ENCODE data around the gene HINT3.
"Not testable (repeated sequence)": the region's sequence is repeated elsewhere in the genome, so short reads cannot be mapped to it uniquely, and the experiment has no call there.

The HINT3 gene

DNA sequence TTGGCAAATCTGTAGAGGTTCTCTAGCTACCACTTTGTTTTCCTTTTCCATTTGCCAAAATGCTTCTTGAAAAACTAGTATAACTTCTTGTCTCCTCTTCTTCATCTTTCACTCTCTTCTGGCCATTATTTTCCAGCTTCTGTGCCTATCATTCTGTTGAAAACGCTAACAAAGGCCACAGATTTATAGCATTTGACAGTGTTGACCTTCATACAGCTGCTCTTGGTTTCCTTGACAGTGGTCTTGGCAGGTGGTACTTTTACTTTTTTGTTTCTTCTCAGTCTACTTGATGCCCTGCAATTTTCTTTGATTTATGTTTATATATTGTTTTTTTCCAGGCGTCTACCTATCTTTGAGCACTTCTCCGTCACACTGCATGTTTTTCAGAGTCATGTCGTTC, 53.5 kb downstream of the HINT3 start:
- DNase-seq: no peak

DNA sequence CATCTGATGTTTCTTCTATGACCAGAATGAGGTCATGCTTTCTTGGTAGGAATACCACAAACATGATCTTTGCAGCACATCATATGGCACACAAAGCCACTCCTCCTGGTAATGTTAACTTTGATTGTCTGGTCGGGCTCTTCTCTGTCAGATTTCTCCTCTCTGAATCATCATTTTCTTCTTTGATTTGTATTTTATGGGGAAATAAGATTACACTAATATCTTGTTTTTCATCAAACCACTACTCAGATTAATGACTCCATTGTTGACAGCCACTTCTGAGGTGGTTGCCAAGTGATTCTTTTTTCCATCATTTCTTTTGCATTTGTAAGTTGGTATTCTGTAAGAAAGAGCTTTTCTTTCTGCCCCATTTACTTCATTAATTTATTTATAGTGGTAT, 59.3 kb downstream of the HINT3 start:
- DNase-seq: no peak

DNA sequence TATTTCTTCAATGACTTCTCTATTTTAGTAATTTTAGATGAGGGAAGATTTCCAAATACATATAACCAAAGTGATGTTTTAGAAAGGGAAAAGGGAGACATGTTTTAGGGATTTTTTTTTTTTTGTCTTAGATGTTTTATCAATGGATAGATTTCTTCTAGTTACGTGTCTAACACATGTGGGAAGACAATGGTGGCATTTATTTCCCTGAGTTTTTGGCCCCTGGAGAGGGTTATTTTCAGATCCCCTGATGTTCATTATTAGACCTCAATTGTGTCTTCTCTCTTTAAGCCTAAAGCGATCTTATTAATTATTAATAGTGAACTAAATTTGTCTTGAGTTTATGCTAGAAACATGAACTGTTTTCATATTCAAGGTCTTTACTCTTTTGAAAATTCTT, 60.0 kb downstream of the HINT3 start:
- no peak for DNase-seq

DNA sequence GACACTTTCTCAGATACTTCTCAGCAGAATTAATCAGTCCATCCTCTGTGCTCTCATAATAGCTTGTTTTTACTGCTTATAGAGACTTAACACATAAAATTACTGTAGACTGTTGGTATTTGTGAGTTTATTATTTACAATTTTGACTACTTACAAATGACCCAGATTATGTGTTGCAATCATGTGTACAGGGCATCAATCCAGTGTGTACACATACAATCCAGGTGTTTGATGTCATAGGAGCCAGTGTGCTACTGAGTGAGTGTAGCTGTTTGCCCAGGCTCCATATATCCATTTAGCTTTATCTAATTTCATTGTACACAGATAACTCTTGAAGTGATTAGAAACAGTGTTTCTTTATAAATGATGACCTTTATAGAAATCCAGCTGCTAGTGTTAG, 61.1 kb downstream of the HINT3 start:
- DNase-seq: no peak

DNA sequence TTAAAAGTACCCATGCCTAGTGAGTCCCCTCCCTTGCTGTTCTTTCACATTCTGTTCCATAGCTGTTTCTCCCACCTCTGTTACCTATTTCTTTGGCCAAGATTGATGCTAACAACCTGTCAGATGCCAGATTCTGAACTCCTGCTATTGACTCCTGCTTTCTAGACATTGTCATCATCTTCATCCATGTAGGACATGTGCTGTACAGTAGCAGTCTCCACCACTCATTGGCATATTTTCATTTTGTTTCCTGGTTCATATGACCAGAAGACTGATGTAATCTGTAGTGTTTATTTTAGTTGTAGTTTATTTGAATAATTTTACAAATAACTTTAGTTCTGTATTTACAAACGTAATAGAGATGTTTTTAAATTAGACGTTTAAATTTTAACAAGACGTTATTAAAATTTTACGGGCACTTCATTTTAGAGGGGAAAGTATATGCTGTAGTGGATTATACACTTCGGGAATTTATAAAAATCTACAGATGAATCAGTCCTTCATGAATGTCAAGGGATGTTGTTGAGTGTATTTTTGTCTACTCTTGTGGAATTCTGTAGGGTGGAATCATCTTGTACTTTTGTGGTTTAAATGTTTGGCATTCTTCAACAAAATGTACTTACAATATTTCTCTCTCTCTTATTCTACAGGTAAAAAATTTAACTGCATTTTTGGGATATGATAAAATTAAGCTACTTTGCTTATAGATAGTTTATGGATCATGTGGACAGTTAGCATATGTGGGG, 63.9 kb downstream of the HINT3 start:
- no peak for DNase-seq

DNA sequence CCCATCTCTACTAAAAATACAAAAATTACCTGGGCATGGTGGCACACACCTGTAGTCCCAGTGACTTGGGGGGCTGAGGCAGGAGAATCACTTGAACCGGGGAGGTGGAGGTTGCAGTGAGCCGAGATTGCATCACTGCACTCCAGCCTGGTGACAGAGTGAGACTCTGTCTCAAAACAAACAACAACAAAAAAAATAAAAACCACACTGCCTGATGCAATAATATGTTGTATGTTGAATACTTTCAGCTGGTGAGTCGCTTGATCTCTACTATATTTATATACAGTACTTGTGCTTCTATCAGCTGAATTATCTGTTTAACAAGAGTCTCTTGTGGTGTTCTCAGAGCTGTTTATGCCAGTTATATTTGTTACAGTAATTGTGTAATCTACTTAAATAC, 66.9 kb downstream of the HINT3 start:
- not testable (repeated sequence) for DNase-seq

DNA sequence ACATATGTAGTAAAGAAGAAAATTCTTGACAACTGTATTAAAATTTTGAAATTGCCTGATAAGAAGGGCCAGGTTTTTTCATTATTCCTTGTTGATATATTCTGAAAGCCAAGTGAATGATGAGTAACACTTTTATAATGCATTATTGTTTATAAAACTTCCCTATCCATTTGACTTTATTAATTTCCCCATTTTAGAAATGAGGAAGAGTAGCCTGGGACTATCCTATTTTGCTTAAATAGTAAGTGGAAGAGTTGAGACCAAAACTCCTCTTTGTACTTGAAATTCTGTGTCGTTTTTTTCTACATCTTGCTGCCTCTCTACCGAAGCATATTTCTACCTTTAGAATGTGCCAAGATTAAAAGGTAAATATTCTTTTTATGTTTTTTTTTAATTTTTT, 69.4 kb downstream of the HINT3 start:
- no peak for DNase-seq

DNA sequence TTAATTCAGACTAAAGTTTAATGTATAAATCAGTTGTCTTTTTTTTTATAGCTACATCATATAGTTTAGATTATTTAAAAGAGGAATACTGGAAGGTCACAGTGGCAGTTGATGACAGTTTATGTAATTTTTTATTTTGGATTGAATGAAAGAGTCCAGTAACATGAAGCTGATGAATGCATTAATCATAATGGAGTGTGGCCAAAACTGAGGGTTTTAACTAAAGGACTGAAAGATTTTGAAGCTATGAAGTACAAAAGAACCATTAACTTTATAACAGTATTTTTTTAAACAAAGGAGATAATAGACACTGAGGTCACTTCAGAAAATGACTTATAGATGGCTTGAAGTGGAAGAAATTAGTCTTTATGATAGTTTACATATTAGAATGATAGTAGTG, 71.0 kb downstream of the HINT3 start:
- DNase-seq: no peak
